ENCODE measurements around the gene ZDHHC3.

DNA sequence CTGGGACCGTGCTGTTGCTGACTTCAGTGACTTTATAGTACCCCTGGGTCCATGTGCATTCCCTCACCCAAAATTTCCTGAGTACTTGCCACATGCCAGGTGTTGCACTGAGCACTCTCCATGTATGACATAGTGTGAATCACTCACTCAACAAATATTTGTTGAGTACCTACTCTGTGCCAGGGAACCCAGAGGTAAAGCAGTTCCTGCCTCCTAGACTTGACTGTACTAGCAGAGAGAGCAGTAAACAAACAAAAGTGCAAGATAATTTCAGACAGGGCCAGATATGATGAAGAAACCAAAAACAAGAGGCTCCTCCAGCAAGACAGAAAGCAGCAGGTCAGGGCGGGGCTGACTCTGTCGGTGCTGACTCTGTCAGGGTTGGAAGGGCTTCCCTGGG lies 89.4 kb downstream of the ZDHHC3 start:
- TF ChIP-seq POLR2A (IDR thresholded peaks at IDR 0.05; ENCODE audit: low read length), result no peak
- TF ChIP-seq GATA1 (IDR thresholded peaks at IDR 0.05; ENCODE audit: low read depth, low read length), result no peak
